IMR-90 (cell line): Measurements from ENCODE around the gene FBXW11.

Experiments used
- ELK1 ChIP-seq: fragments of 150-350 bp; IDR thresholded peaks from 2 replicates; pipeline ENCODE4 v1.6.1; 2016; ENCODE audit warnings: low read depth, mild to moderate bottlenecking, low read length, moderate library complexity, borderline replicate concordance
- MXI1 ChIP-seq: IDR thresholded peaks from 2 replicates; pipeline ENCODE4 v1.6.1; 2012; ENCODE audit warnings: low read depth, mild to moderate bottlenecking, low read length, moderate library complexity, borderline replicate concordance
- POLR2A ChIP-seq: IDR thresholded peaks from 2 replicates; pipeline ENCODE4 v1.6.1; 2012; ENCODE audit warnings: mild to moderate bottlenecking, low read depth, low read length
- RFX5 ChIP-seq: IDR thresholded peaks from 2 replicates; pipeline ENCODE4 v1.8.0; 2012; ENCODE audit warnings: low read depth, mild to moderate bottlenecking, low read length, moderate library complexity
- TF ChIP-seq, protein P1 (sequence below): conservative IDR thresholded peaks from 2 replicates; pipeline ENCODE4 v1.5.1; 2012; ENCODE audit warnings: mild to moderate bottlenecking, low read depth, low read length, improper control_type of control experiment

DNA sequence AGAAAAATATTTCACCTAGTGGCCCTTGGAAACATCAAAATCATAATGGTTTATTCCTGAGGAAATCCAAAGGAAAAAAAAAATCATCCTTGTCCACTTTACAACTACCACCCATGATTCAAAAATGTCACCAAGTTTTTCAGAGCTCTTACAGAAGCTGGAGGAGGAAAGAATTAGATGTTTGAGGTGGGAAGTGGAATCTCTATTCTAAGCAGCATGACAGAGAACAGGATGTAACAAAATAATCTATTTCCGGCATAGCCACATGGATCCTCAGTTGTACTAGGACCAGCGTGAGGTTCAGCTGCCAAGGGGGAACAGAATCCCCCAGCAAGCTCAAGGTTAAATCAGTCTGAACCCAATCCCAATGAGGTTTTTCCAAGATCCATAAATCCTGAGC is 40.2 kb downstream of the FBXW11 start:
- no peak for TF ChIP-seq POLR2A
- no peak for TF ChIP-seq MXI1
- TF ChIP-seq, protein P1, sequence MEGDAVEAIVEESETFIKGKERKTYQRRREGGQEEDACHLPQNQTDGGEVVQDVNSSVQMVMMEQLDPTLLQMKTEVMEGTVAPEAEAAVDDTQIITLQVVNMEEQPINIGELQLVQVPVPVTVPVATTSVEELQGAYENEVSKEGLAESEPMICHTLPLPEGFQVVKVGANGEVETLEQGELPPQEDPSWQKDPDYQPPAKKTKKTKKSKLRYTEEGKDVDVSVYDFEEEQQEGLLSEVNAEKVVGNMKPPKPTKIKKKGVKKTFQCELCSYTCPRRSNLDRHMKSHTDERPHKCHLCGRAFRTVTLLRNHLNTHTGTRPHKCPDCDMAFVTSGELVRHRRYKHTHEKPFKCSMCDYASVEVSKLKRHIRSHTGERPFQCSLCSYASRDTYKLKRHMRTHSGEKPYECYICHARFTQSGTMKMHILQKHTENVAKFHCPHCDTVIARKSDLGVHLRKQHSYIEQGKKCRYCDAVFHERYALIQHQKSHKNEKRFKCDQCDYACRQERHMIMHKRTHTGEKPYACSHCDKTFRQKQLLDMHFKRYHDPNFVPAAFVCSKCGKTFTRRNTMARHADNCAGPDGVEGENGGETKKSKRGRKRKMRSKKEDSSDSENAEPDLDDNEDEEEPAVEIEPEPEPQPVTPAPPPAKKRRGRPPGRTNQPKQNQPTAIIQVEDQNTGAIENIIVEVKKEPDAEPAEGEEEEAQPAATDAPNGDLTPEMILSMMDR = no peak
- no peak for TF ChIP-seq ELK1
- TF ChIP-seq RFX5 = no peak
